Transverse colon (tissue), 4 donors: ENCODE measurements around the gene AS3MT. TPM values are rescaled to one million over a fixed set of nuclear protein-coding genes. Genes with fewer than 3 reads are reported as not detected.
"Not testable (repeated sequence)": the region's sequence is repeated elsewhere in the genome, so short reads cannot be mapped to it uniquely, and the experiment has no call there.

Source experiments
- DNase-seq: peaks from one replicate; pipeline ENCODE4 v3.0.0-alpha.2; 2019
- H3K27ac ChIP-seq, 4 donors: fragments of 200-600 bp; sonication (generic); 2 replicates each; pipeline ENCODE4 v1.5.1; 2016 to 2018; ENCODE audit warnings: inconsistent platforms in 4 of 4
- H3K27me3 ChIP-seq: fragments of 200-600 bp; sonication (generic); 2 replicates; pipeline ENCODE4 v1.5.1; 2017; ENCODE audit warnings: inconsistent platforms
- H3K36me3 ChIP-seq, 4 donors: fragments of 200-600 bp; sonication (generic); 2 replicates each; pipeline ENCODE4 v1.5.1; 2017 to 2019; ENCODE audit warnings: inconsistent platforms in 4 of 4
- H3K4me1 ChIP-seq, 4 donors: fragments of 200-600 bp; sonication (generic); 2 replicates each; pipeline ENCODE4 v1.5.1; 2017 to 2020; ENCODE audit warnings: inconsistent platforms in 4 of 4
- H3K4me3 ChIP-seq, 4 donors: fragments of 200-600 bp; sonication (generic); 1 replicate in 1 of 4; 2 replicates in 3 of 4; pipeline versions ENCODE4 v1.5.1 to v1.6.1; 2017 to 2019; ENCODE audit warnings: inconsistent platforms in 4 of 4
- H3K9me3 ChIP-seq, 2 donors: fragments of 200-600 bp; sonication (generic); 2 replicates each; pipeline ENCODE4 v1.5.1; 2017 to 2019; ENCODE audit warnings: inconsistent platforms in 2 of 2
- CTCF ChIP-seq, 5 experiments: fragments of 200-600 bp in 3 of 5; fragments of 450-650 bp in 2 of 5; sonication (generic) in 3 of 5; IDR thresholded peaks; 1 replicate in 2 of 5; 2 replicates in 3 of 5; pipeline ENCODE4 v1.5.1; 2016 to 2017; ENCODE audit warnings: antibody characterized with exemption in 5 of 5, inconsistent platforms in 3 of 5, mild to moderate bottlenecking in 2 of 5, moderate library complexity in 1 of 5
- EP300 ChIP-seq: sonication (generic); formaldehyde crosslinking; IDR thresholded peaks from one replicate; pipeline ENCODE4 v1.6.1; 2017; ENCODE audit warnings: antibody characterized with exemption, low read depth
- POLR2A ChIP-seq: fragments of 450-650 bp; IDR thresholded peaks from one replicate; pipeline ENCODE4 v1.6.1; 2016; ENCODE audit warnings: antibody characterized with exemption, mild to moderate bottlenecking, moderate library complexity
- POLR2AphosphoS5 ChIP-seq, 3 donors: sonication (generic); formaldehyde crosslinking; IDR thresholded peaks; one replicate each; pipeline ENCODE4 v1.6.1; 2016; ENCODE audit warnings: antibody characterized with exemption in 3 of 3
- WGBS, 2 donors: methylation state at CpG; one replicate each; pipeline ENCODE4 v1.1.5; 2018; ENCODE audit warnings: low coverage in 1 of 2; 5-methylcytosine and 5-hydroxymethylcytosine counted together
- in situ Hi-C, 4 donors: fragments of 200-750 bp; cut with MboI; loops; one replicate each; pipeline versions ENCODE4 v1.15.0 to v1.15.1; 2017; ENCODE audit warnings: low sequenced_read_pairs in 3 of 4, low pct_ligation_motif_present in 1 of 4, low pct_unique_long_range_greater_than_20kb in 1 of 4
- intact Hi-C: fragments of 100-400 bp; cut with DNase I; formaldehyde crosslinking; loops from one replicate; pipeline ENCODE4 v1.15.1; 2023; ENCODE audit warnings: low total_unique reads
- total RNA-seq, 4 donors: library from RNA; depleted of rRNA; stranded (reverse); fragments of >200 nt; gene quantifications; one replicate each; pipeline ENCODE4 v1.1.0, GENCODE V29; 2016

Gene AS3MT
- total RNA-seq, 4 donors from 2014 or later: 0.96 to 3.4 (median 2.9) TPM; not detected in 1

- intact Hi-C loops: loop anchor here (10.0 kb wide), 1 partner anchor 108 kb away; no protein-coding TSS in a partner anchor
- TF ChIP-seq POLR2A (no peak), EP300 (no peak), CTCF (IDR thresholded peaks at IDR 0.05) (no peak), POLR2AphosphoS5 (IDR thresholded peaks at IDR 0.05) (no peak)
- 83% methylated on average over 4 of the region's 4 CpGs; no CpG with 5 or more reads in 1 of the 2 donors for WGBS, 2 donors
Measured at GRCh38 chr10:102832987-102833386, 36.3 kb upstream of the AS3MT start.

GRCh38 chr10:102834143-102834542 is 35.1 kb upstream of the AS3MT start:
- 26 to 35% methylated on average over 5 to 9 of the region's 9 CpGs for WGBS, 2 donors
- Histone ChIP-seq H3K9me3 (peaks cover 8 to 9% of the 10 kb centered on the region in 2 donors), H3K27me3 (peaks cover 5% of the 10 kb centered on the region), H3K27ac (no peak overlapping the region), H3K4me3 (no peak overlapping the region), H3K36me3 (no peaks in the 10 kb centered on the region), H3K4me1 (peaks cover 0 to 10% (median 9%) of the 10 kb centered on the region in 4 donors)
- no peak for DNase-seq
- intact Hi-C loops: loop anchor here (10.0 kb wide), 1 partner anchor 109 kb away; no protein-coding TSS in a partner anchor
- TF ChIP-seq CTCF (IDR thresholded peaks at IDR 0.05): no peak
- in situ Hi-C loops: loop anchor here in 3 of 4 donors (10.0 kb wide), 2 partner anchors 71 to 231 kb away; no protein-coding TSS in a partner anchor

More at GRCh38 chr10:102832987-102833386, 36.3 kb upstream of the AS3MT start:
- peaks cover 0 to 10% (median 9%) of the 10 kb centered on the region in 4 donors for H3K4me1 ChIP-seq
- no peak overlapping the region for H3K27ac ChIP-seq
- in situ Hi-C loops: loop anchor here in 3 of 4 donors (10.0 kb wide), 2 partner anchors 72 to 232 kb away; no protein-coding TSS in a partner anchor
- H3K4me3 ChIP-seq: no peak overlapping the region
- H3K27me3 ChIP-seq: peaks cover 5% of the 10 kb centered on the region
- H3K9me3 ChIP-seq: peaks cover 2 to 3% of the 10 kb centered on the region in 2 donors
- H3K36me3 ChIP-seq: no peaks in the 10 kb centered on the region
- DNase-seq: no peak

GRCh38 chr10:102835007-102835482 is 34.2 kb upstream of the AS3MT start:
- in situ Hi-C loops: loop anchor here in 3 of 4 donors (5.0 to 10.0 kb wide), 3 partner anchors 67 to 230 kb away; no protein-coding TSS in a partner anchor
- Histone ChIP-seq H3K27me3 (peaks cover 5% of the 10 kb centered on the region), H3K4me3 (no peak overlapping the region), H3K36me3 (no peaks in the 10 kb centered on the region), H3K4me1 (peaks cover 0 to 10% (median 9%) of the 10 kb centered on the region in 4 donors), H3K9me3 (peaks cover 8 to 9% of the 10 kb centered on the region in 2 donors), H3K27ac (no peak overlapping the region)
- 75% methylated on average over 11 of the region's 11 CpGs; no CpG with 5 or more reads in 1 of the 2 donors for WGBS, 2 donors
- TF ChIP-seq CTCF (IDR thresholded peaks at IDR 0.05): peak; percentile 80 to 88 (median 83)
- TF ChIP-seq POLR2AphosphoS5 (IDR thresholded peaks at IDR 0.05): no peak
- peak; percentile 78 for DNase-seq
- intact Hi-C loops: loop anchor here (5.0 to 10.0 kb wide), 2 partner anchors 62 to 110 kb away; no protein-coding TSS in a partner anchor

GRCh38 chr10:102837230-102837721 is 32.0 kb upstream of the AS3MT start, which contains the start of gene CYP17A1:
Gene CYP17A1, minus strand, starts transcription at chr10:102837413. Its CDS starts 52 bp downstream, at chr10:102837361.
- H3K27ac ChIP-seq: no peak within 1 kb of the TSS
- no peaks in the 10 kb centered on the region for H3K36me3 ChIP-seq
- no peak for TF ChIP-seq CTCF (IDR thresholded peaks at IDR 0.05)
- in situ Hi-C loops: loop anchor here in 3 of 4 donors (5.0 to 10.0 kb wide), 3 partner anchors 65 to 228 kb away; no protein-coding TSS in a partner anchor
- H3K27me3 ChIP-seq: peaks cover 5% of the 10 kb centered on the region
- H3K9me3 ChIP-seq: peaks cover 8 to 9% of the 10 kb centered on the region in 2 donors
- DNase-seq: no peak
- peaks cover 0 to 10% (median 9%) of the 10 kb centered on the region in 4 donors for H3K4me1 ChIP-seq
- no peak within 1 kb of the TSS for H3K4me3 ChIP-seq
- intact Hi-C loops: loop anchor here (5.0 to 10.0 kb wide), 2 partner anchors 60 to 112 kb away; no protein-coding TSS in a partner anchor
- WGBS, 2 donors: 78 to 83% methylated on average over 1 to 5 of the region's 5 CpGs

GRCh38 chr10:102838276-102838927 is 30.9 kb upstream of the AS3MT start:
- not testable (repeated sequence) for H3K4me3 ChIP-seq, DNase-seq, H3K9me3 ChIP-seq, H3K36me3 ChIP-seq, H3K27ac ChIP-seq, H3K27me3 ChIP-seq
- in situ Hi-C loops (loop anchor here in 3 of 4 donors (5.0 to 10.0 kb wide), 3 partner anchors 64 to 226 kb away; no protein-coding TSS in a partner anchor), intact Hi-C loops (loop anchor here (5.0 to 10.0 kb wide), 2 partner anchors 59 to 114 kb away; no protein-coding TSS in a partner anchor)
- WGBS, 2 donors: 71 to 82% methylated on average over 6 to 9 of the region's 9 CpGs
- H3K4me1 ChIP-seq: peaks cover 0 to 10% (median 9%) of the 10 kb centered on the region in 4 donors
